CD4-positive, alpha-beta T cell treated with Interleukin-15 for 1 hour (primary cell): ENCODE measurements around the gene ALDH3B1.

Source experiments
- DNase-seq: peaks from one replicate; pipeline ENCODE4 v3.0.0-alpha.2; 2020

ALDH3B1 gene

GRCh38 chr11:68014157-68014946, 4.2 kb downstream of the ALDH3B1 start:
- peak; percentile 48 for DNase-seq

GRCh38 chr11:68014947-68015447, 4.9 kb downstream of the ALDH3B1 start:
- DNase-seq: no peak

GRCh38 chr11:68015467-68015866, 5.3 kb downstream of the ALDH3B1 start:
- no peak for DNase-seq

DNA sequence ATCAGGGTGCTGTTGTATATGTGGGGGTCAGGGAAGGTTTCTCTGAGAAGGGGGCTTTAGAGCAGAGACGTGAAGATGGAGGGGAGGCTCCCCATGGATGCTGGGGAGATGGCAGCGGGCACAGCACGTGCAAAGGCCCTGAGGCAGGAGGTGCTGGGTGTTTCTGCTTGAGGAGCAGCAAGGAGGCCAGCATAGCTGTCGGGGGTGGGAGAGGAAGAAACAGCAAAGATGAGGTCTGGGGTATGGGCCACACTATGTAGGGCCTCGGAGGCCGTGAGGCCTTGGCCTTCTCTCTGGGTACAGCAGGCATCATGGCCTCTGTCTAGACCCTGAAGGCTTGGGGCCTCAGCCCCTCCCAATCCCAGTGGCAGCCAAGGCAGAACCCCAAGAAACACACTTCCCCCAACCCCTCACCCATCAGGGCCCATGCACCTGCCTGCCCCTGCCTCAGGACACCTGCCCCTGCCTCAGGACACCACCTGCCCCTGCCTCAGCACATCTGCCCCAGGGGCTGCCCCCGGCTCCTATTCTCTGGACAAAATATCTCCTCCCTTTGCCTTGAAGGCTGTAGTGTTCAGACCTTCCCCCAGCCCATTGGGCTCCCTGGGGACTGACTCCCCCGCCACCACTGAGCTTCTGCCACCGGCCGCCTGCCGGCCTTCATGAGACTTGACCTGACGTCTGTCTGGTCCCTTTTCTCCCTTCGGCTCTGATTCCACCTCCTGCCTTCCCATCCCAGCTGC, 6.2 kb downstream of the ALDH3B1 start:
- DNase-seq: no peak

DNA sequence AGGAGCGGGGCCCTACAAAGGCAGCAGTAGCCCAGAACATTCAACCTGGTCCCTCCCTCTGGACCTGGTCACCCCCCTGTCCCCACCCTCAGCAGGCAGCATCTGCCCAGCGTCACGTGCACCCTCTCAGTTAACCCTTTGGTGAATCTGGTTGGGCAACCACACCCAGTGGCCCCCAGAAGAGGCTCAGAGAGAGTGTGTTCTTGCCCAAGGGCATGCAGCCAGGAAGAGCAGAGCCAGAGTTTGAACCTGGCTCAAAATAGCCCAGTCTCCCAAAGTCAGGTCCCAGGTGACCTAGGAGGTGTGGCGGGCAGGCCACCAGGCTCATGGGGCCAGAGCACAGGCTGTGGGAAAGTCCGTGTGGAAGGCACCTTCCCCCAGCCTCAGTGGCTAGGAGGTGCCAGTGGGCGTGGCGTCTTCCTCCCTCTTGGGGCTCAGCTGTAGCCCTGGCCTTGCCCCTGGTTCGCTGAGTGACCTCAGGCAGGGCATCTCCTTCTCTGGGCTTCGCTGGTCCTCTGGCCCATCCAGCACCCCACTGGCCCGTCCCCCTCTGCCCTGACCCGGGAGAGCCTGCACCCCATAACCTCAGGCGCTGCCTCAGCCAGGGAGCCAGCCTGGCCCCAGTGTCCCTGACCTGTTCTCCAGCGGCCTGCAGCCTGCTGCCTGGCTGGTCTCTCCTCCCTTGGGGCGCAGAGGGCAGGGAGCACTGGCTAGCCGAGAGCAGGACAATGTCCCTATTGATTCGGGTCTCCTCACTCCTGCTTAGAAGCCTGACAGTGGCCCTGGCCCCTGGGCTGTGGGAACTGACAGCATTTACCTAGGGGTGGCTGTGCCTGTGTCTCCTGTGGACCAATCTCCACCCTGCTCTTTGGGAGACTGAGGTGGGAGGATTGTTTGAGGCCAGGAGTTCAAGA, 7.0 kb downstream of the ALDH3B1 start:
- DNase-seq: no peak

DNA sequence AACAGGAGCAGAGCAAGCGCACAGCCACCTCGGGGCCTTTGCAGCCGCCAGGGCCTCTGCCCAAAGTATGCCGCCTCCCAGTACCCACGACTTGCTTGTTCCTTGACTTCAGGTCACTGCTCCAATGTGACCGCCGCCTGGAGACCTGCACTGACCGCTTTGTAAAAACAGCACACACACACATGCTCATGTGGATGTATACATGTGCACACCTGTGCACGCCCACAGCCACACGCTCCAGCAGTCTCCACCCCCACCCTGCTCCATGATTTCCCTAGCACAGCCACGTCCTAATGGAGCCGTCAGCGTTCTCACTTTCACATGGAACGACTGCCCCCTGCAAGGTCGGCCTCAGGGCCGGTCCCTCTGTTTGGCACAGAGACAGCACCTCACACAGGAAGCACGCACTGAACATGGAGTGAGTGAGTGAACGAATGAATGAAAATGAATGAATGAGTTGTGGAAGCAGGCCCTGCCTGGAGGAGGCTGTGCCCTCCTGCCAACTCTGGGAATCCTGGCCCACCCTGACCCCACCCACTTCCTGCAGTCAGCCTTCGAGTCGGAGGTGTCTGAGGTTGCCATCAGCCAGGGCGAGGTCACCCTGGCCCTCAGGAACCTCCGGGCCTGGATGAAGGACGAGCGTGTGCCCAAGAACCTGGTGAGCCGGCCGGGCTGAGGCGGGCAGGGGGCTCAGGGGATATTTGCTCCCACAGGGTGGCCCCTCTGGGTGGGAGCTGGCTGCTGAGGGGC, 8.0 kb downstream of the ALDH3B1 start:
- DNase-seq: no peak

GRCh38 chr11:68018730-68019190, 8.6 kb downstream of the ALDH3B1 start:
- no peak for DNase-seq

DNA sequence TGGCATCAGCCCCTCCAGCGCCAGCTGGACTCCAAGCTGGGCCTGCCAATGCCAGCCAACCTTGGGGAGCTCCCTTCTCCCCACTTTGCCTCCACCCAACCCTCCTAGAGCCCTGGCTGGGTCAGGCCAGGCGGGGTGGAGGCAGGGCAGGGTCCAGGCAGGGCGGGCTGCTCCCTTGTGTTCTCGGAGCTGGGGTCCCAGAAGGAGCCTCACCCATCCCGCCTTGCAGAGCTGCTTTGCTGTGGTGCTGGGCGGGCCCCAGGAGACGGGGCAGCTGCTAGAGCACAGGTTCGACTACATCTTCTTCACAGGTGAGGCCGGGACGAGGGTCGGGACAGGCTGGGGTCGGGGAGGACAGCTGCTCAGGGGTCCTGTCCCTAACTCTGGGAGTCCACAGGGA, 9.4 kb downstream of the ALDH3B1 start:
- DNase-seq: no peak

GRCh38 chr11:68020575-68020974, 10.4 kb downstream of the ALDH3B1 start:
- DNase-seq: no peak

GRCh38 chr11:68021167-68021787, 11.2 kb downstream of the ALDH3B1 start:
- no peak for DNase-seq

- no peak for DNase-seq
Measured at GRCh38 chr11:68022531-68022930, 12.4 kb downstream of the ALDH3B1 start.

GRCh38 chr11:68024508-68024907, 14.4 kb downstream of the ALDH3B1 start:
- no peak for DNase-seq

GRCh38 chr11:68025047-68025446, 14.9 kb downstream of the ALDH3B1 start:
- DNase-seq: no peak

DNA sequence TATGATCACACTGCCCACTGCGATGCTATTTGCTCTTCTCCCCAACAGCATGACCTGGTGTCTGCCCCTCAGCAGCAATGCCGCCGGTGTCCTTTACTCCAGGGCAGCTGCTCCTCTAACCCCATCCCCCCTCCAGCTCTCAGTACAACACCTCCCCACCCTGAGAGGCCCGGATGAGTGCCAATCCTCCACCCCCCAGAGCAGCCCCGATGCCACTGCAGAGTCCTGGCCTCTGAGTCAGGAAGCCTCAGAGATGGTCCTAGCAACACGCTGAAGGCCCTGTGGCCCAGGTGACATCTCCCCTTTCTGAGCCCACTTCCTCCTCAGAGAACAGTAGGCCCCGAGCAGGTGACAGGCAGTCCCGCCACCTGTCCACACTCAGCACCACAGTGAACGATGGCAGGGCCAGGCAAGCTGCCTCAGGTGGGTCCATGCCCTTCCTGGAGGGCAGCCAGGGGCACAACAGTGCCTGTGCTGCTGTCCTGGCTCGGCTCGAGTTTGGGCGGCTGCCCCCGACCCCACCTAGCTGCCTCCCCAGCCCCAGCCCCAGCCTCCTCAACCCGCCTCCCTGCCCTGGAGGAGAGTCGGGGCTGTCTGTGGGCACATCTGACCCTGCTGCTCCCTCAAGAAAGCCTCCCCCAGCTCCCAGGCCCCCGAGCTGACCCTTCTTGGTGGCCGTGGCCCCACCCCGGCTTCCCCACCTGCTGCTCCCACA, 16.4 kb downstream of the ALDH3B1 start:
- no peak for DNase-seq

DNA sequence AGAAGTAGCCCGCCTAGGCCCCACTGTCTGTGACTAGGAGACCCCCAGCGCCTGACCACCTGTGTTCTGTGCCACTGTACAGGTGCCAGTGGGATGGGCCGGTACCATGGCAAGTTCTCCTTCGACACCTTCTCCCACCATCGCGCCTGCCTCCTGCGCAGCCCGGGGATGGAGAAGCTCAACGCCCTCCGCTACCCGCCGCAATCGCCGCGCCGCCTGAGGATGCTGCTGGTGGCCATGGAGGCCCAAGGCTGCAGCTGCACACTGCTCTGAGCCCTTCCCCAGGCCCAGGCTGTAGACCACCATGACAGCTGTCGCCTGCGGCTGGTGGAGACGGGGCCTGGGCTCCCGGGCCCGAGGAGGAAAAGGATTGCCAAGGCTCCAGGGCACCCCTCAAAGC, 17.5 kb downstream of the ALDH3B1 start:
- DNase-seq: no peak

GRCh38 chr11:68028802-68029545, 18.8 kb downstream of the ALDH3B1 start:
- DNase-seq: no peak

DNA sequence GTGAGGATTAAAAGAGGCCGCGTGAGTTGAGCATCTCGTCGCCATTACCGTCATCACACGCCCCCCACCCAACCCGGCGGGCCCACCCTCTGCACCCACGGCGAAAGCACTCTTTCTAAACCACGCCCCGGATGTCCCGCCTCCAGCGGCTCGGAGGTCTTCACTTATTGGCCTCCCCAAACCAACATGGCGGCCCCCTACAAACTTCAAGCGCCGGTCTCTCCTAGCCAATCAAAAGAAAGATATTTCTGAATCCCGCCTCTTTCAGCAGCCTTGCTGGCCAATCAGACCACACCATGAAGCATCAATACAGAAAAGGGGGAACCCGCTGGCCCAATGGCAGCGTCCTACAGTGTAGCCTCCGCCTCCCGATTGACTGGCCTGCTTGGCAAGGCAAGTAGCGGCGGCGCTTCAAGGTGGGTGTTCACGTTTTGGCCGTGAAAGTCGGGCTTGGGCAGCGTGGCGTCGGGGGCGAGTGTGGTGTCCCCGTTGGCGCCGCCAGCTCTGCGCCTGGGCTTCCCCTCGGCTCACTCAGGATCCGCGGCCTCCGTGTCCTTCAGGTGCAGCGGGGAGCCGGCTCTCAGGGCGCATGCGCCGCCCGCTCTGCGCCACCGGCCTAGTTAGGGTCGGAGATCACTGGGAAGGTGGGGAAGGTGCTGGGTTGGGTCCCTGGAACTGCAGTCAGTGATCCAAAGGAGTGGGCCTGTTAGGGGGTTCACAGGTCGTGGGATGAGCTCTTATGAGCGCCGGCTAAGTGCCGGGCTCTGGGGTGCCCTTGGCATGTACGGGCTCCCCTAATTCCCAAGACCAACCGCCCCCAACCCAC, 20.4 kb downstream of the ALDH3B1 start, which contains the start of gene NDUFS8:
Gene NDUFS8 (plus strand): TSS at position 364 of the 826 bp plus-strand sequence. CDS start 1,471 bp downstream, outside the sequence.
- DNase-seq: peak; percentile 98

GRCh38 chr11:68031144-68031464, 21.0 kb downstream of the ALDH3B1 start:
- no peak for DNase-seq

DNA sequence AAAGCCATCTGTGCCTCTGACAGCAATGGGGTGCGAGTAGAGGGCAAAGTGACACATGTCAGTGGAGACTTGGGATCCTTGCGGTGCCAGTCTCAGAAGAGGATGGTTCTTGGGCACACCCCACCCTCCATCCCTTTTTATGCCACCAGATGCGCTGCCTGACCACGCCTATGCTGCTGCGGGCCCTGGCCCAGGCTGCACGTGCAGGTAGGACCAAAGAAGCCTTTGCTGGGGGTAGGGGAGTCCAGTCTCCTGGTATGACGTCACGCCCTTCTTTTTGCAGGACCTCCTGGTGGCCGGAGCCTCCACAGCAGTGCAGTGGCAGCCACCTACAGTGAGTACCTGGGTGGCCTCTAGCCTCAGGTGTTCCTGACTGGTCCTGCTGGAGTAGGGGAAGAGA, 21.9 kb downstream of the ALDH3B1 start:
- DNase-seq: no peak
